NCI-H2171 (cell line): ENCODE measurements around the gene HOXA9.

ENCODE experiments used
- DNase-seq: peaks from one replicate; lab custom pipeline; 2025; lab: John Stamatoyannopoulos, UW

Gene HOXA9

DNA sequence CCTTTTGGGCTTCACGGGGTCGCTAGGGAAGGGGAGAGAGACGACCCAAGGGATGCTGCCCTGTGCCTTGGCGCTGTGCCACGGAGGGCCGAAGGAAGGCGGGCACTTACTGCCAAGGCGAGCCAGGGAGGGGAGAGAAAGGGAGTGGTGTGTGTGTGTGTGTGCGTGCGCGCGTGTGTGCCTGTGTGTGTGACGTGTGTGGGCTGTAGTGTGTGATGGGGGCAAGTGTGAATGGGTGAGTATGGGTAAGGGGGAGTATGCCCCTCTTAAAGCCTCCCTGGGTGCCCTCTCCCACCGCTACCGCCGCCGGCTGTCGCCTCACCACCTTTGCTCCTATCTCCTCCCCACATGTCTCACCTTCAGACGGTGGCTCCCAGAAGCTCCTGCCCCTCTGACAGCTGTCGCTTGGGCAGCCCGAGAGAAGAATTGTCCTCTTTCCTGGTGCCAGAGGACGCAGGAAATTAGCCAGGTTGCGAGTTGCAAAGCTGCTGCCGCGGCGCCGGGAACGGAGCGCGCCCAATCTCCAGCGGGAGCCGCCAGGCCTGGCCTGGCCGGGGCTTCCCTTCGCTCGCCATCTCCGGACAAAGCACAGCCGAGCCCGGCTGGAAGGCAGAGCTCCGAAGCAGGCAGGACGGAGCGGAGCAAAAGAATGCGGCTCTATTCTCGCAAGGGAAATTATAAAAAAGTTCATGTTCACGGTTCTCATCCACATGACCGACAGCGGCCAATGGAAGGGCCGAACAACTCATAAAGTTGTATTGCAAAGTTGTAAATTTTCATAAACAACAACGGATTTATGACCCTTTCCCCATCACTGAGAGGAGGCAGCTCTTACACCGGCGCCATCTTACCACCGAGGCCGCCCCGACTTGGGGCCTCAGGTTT is 13.2 kb downstream of the HOXA9 start, which contains the start of gene HOXA3:
Gene HOXA3 (minus strand): TSS at position 653 of the 885 bp plus-strand sequence. CDS start 41,943 bp downstream, outside the sequence.
- DNase-seq: no peak

DNA sequence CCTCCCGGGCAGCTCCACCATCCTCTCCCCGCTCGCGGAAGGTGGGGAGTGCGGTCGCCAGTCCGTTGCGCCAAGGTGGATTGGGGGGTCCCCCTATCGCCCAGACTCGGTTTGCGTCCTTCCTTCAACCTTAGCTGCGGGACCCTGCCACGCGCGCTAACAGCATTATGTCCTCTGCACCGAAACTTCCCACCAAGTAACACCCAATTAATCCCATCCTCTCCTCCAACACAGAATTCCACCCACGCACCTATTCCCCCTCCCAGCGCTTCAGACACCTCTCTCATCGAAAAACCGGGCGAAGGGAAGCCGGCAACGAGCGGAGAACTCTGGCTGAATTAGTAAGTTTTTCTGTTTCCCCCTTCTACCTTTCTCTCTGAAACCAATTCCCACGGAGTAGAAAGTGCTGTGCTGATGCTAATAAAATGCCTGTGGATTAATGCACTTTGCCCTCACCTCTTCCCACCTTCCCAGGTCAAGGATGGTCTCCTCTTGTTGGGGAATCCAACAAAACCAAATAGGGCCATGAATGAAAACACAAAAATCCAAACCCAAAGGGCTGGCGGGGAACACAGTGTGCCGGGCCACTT is 13.9 kb downstream of the HOXA9 start:
- DNase-seq: peak; percentile 16

GRCh38 chr7:27150568-27151340 is 14.6 kb downstream of the HOXA9 start:
- DNase-seq: peak; percentile 55

DNA sequence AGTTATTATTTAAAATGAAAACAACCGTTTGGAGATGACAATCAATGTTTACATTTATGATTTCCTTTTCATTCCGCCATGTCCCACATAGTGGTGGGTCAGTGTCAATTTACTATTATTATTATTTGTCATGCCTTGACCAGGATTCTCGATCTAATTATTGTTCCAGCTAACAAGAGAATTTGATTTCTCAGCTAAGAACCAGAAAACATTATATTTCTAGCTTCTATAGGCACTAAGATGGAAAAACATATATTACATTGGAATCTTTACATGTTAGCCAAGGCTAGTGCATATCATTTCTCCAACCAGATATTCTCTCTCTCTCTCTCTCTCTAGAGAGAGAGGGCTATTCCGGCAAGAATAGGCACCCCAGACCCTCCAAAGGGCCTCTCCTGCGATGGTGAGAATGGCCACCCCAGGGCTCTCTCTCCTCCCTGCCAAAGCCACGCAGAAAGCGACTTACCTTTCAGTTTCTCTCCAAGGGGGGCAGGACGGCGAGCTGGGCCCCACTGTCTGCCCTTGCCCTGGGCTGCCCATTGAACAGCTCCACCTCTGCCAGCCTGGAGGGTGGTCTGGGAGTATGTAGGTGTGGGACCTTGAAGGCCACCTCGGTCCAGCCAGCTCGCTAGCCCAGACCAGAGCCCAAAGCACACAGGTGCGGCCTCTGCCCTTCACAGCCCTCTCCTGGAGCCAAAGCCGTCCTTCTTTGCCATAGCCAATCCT is 15.3 kb downstream of the HOXA9 start:
- no peak for DNase-seq

- no peak for DNase-seq
These were observed 16.3 kb downstream of the HOXA9 start for GRCh38 chr7:27148756-27149641.

DNA sequence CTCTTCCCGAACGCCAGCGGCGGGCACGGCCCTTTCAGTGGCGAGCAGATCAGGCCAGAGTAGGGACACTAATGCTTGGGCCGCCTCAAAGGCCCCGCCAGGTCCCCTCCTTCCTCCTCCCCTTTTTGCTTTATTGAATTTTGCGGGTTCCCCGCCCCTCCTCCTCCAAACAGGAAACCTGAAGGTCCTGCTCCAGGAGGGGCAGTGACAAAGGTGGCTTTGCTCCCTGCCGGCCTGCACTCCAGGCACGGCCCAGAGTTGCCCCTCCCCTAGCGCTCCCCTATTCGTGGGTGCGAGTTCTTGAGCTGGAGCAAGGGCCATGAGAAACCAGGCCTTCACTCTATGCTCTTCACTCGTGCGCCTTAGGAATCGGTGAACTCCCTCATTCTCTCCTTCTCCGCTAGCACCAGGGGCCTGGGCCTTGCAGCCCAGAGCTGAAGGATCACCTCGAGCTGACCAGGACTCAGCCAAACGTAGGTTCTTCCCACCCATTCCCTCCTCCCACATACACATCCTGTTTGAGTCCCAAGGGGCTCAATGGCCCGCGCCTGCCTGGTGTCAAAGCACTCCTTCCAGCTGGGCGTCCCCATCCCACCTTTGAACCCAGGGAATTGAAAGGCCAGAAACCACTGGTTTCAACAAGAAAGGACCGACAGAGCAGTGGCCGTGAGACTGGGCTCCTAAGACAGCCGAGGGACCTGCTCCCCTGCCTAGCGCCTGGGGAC is 17.1 kb downstream of the HOXA9 start:
- no peak for DNase-seq

DNA sequence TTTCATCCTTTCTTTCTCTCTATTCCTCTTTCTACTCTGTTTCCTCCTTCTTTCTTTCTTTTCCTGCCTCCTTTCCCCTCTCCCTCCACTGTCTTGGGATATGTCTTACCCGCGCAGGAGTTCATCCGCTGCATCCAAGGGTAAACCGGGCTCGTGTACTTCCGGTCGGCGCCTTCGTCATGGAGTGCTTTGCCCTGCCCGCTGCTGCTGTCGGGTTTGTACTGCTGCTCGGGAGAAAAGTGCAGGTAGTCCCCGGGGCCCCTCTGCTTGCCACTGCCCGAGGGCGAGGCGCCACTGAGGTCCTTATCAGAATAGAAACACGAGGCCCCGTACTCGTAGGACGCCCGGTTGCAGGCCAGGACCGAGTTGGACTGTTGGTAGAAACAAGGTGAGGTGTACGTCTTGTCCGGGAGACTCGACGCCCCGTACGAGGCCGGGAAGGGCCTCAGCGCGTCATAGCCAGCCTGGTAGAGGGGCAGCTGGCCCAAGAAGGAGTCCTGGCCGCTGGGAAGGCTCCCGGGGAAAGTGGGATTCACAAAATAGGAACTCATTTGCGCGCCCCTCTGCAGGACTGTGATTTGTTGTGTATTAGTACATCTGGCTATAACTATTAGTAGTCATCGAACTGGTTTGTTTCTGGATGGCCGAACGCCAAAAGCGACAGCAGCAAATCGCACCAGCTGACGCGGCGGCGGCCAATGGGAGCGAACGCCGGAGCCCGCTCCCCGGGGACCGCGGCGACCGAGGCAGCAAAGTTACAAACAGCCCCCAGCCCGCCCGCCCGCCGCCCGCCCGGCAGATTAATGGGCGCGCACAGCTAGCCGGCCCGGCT is 17.9 kb downstream of the HOXA9 start, which contains the start of gene HOXA6:
Gene HOXA6 (minus strand): TSS at position 576 of the 832 bp plus-strand sequence. CDS start 25 bp downstream, at position 551.
- DNase-seq: peak; percentile 43

DNA sequence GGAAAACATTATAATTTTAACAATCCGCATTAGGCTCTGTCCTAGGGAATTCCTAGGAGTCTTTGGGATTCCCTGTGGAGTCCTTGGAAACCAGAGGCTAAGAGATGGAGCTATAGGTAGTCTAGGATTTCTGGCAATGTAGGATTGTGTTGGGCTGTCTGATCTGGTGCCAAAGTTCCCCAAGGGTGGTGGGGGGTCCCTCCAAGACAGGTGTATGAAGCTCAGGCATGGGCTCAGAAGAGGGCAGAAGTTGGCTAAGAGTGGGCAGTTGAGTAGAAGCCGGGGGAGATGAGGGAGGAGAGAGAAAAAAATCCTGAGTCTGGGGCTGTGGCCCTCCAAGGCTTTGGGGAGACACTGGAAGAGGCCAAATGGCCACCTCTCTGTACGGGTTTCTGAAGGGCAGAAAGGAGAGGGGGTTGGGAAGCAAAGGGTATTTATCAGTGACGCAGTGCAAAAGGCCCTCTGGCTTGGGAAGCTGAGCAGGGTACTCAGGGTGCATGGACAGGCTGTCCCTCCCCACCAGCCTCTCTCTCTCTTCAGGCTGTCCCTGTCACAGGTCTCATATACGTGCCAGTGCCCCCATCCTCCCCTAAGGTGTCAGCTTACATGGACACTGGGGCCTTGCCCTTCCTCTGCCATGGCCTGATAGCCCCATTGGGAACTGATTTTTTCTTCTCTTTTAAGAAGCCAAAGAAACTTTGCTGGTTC is 18.7 kb downstream of the HOXA9 start:
- no peak for DNase-seq

- DNase-seq: no peak
These were observed 19.4 kb downstream of the HOXA9 start for GRCh38 chr7:27145914-27146412.

DNA sequence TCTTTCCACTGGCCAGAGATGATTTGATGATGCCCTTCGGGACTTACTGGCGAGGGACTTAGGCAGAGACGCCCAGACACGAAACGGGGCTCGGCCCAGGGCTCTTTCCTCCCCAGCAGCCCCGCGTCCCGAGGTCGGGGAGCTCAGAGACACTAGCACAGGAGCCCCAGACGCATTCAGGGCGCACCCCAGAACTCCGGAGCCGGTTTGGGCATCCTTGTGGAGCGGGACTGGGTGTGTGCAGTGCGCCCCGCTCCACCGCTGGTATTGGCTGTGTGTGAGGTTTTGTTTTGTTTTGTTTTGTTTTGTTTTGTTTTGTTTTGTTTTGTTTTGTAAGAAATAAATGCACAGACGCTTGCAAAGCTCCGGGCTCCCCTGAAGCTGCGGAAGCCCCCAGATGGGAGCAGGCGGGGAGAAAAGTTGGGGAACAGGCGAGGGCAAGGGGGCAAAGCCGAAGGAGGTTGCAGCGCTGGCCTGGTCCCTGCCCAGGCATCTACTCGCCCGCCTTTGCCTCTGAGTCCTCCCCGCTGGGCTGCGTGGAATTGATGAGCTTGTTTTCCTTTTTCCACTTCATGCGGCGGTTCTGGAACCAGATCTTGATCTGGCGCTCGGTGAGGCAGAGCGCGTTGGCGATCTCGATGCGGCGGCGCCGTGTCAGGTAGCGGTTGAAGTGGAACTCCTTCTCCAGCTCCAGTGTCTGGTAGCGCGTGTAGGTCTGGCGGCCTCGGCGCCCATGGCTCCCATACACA is 20.0 kb downstream of the HOXA9 start:
- no peak for DNase-seq

DNA sequence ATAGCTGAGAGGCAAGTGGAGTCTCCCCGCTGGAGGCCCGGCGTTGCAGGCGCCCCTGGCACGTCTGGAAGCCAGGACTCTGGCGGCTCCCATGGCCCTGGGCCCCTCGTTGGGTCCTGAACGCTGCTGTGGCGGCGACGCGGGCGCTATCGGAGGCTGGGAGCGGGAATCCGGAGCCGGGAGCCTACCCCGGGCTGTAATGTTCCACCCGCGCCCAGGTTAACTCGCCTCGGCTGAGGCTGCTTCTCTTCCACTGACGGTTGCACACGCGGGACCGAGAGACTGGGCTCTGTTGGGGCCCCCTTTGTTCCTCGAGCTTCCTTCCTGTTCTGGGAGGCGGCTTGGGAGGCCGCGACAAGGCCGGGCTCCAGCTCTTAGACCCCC is 20.6 kb downstream of the HOXA9 start:
- no peak for DNase-seq

DNA sequence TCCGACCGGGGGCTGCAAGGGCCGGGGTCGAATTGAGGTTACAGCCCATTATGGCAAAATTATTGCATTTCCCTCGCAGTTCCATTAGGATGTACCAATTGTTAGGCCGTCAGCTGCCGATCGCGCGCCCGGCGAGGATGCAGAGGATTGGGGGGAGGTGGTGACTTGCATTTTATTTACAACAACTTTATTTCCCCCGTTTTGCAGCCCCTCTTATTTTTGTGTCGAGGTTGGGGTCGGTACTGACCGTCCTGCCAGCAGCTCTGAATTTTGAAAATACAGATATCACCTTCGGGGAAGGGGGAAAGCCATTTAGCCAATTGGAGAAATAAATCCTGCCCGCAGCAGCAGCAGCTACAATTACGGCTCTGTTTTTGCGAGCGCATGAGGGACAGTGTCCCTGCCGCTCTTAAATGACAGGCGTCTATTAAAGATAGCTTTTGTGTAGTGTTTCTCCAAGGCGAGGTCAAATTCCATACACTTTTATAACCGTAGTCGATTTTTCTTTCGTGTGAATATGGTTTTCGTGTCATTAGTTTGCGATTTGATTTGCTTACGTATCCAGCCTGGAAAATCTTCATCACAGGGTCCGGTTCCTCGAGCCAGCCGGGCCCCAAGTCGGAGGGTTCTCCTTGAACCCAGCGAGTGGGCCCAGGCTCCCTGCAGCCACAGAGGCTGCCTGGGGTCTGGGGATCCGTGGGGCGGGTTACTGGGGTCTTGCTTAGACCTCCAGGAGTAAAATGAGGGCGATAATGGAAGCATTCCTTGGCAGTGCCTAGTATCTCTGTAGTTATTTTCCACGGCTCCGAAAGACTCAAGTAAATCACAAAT is 21.2 kb downstream of the HOXA9 start:
- DNase-seq: no peak

GRCh38 chr7:27143023-27143949 is 22.1 kb downstream of the HOXA9 start, which contains the start of gene HOXA5:
TSS of gene HOXA5 (minus strand) at chr7:27143681. CDS start at chr7:27143607, 74 bp downstream.
- no peak for DNase-seq

- DNase-seq: no peak
These were observed 22.7 kb downstream of the HOXA9 start for GRCh38 chr7:27142580-27143022.

GRCh38 chr7:27141923-27142579 is 23.3 kb downstream of the HOXA9 start:
- no peak for DNase-seq
